ENCODE measurements around the gene CA5A.

GRCh38 chr16:87874639-87875427 lies 61.5 kb downstream of the CA5A start:
- TF ChIP-seq CTCF (IDR thresholded peaks at IDR 0.05): no peak
- no peak for TF ChIP-seq POLR2A (IDR thresholded peaks at IDR 0.05)

Measured in uterus (tissue), 2 donors.